ENCODE results near the gene NUDCD3.
A peak's percentile ranks its signal among the peaks of the same experiment; 100 is the strongest.

Gene NUDCD3

GRCh38 chr7:44477063-44477830 lies 13.2 kb downstream of the NUDCD3 start:
- DNase-seq = peak; percentile 42

GRCh38 chr7:44476313-44476712 lies 14.1 kb downstream of the NUDCD3 start:
- no peak for DNase-seq

GRCh38 chr7:44473295-44473694 lies 17.2 kb downstream of the NUDCD3 start:
- no peak for DNase-seq

GRCh38 chr7:44472843-44473242 lies 17.6 kb downstream of the NUDCD3 start:
- DNase-seq = no peak

- DNase-seq = no peak
Measured at GRCh38 chr7:44471850-44472249, 18.6 kb downstream of the NUDCD3 start.

GRCh38 chr7:44471436-44471835 lies 19.0 kb downstream of the NUDCD3 start:
- no peak for DNase-seq

- no peak for DNase-seq
Measured at GRCh38 chr7:44470628-44471245, 19.7 kb downstream of the NUDCD3 start.

GRCh38 chr7:44470135-44470479 lies 20.4 kb downstream of the NUDCD3 start:
- no peak for DNase-seq

- DNase-seq = no peak
Measured at GRCh38 chr7:44469461-44470134, 20.9 kb downstream of the NUDCD3 start.

- DNase-seq = no peak
Measured at GRCh38 chr7:44467217-44467548, 23.3 kb downstream of the NUDCD3 start.

- DNase-seq = no peak
Measured at GRCh38 chr7:44466300-44467216, 23.9 kb downstream of the NUDCD3 start.

GRCh38 chr7:44465490-44465889 lies 25.0 kb downstream of the NUDCD3 start:
- no peak for DNase-seq

GRCh38 chr7:44463169-44463808 lies 27.2 kb downstream of the NUDCD3 start:
- DNase-seq = no peak

- no peak for DNase-seq
Measured at GRCh38 chr7:44461387-44461786, 29.1 kb downstream of the NUDCD3 start.

GRCh38 chr7:44460325-44460724 lies 30.1 kb downstream of the NUDCD3 start:
- DNase-seq = peak; percentile 59

GRCh38 chr7:44455155-44455554 lies 35.3 kb downstream of the NUDCD3 start:
- no peak for DNase-seq

- no peak for DNase-seq
Measured at GRCh38 chr7:44454348-44454747, 36.1 kb downstream of the NUDCD3 start.

- DNase-seq = no peak
Measured at GRCh38 chr7:44451123-44451522, 39.3 kb downstream of the NUDCD3 start.

- DNase-seq = no peak
Measured at GRCh38 chr7:44449584-44449928, 40.9 kb downstream of the NUDCD3 start.

GRCh38 chr7:44448922-44449583 lies 41.4 kb downstream of the NUDCD3 start:
- DNase-seq = no peak

- DNase-seq = no peak
Measured at GRCh38 chr7:44447874-44448425, 42.5 kb downstream of the NUDCD3 start.

Data from effector CD4-positive, alpha-beta T cell (primary cell).